GM23248 (cell line): Measurements from ENCODE around the gene BLOC1S1. TPM values are rescaled to one million over a fixed set of nuclear protein-coding genes. Genes with fewer than 3 reads are reported as not detected.
"Not testable (repeated sequence)": the region's sequence is repeated elsewhere in the genome, so short reads cannot be mapped to it uniquely, and the experiment has no call there.

Source experiments
- DNase-seq: peaks from one replicate; pipeline ENCODE4 v3.0.0-alpha.2; 2015
- H2AFZ ChIP-seq: fragments of 200-600 bp; sonication (generic); 2 replicates; pipeline ENCODE4 v1.6.1; 2016; ENCODE audit warnings: antibody characterized with exemption
- H3F3A ChIP-seq: fragments of 200-600 bp; sonication (generic); 2 replicates; pipeline ENCODE4 v1.6.1; 2016; ENCODE audit warnings: mild to moderate bottlenecking, antibody characterized with exemption, mixed run types; ENCODE audit not compliant: insufficient read depth
- H3K27ac ChIP-seq: fragments of 200-600 bp; sonication (generic); 2 replicates; pipeline ENCODE4 v1.5.1; 2016; ENCODE audit warnings: mild to moderate bottlenecking
- H3K27me3 ChIP-seq: fragments of 200-600 bp; sonication (generic); replicated peaks from 2 replicates; pipeline ENCODE4 v1.6.1; 2016; ENCODE audit warnings: mild to moderate bottlenecking; ENCODE audit not compliant: insufficient read depth
- H3K36me3 ChIP-seq: fragments of 200-600 bp; sonication (generic); 2 replicates; pipeline ENCODE4 v1.6.1; 2016; ENCODE audit warnings: low read depth, mild to moderate bottlenecking
- H3K4me1 ChIP-seq: fragments of 200-600 bp; sonication (generic); 2 replicates; pipeline ENCODE4 v1.6.1; 2016; ENCODE audit warnings: mild to moderate bottlenecking; ENCODE audit not compliant: insufficient read depth
- H3K4me2 ChIP-seq: fragments of 200-600 bp; sonication (generic); one replicate; pipeline ENCODE4 v1.6.1; 2016; ENCODE audit warnings: mild to moderate bottlenecking; ENCODE audit not compliant: unreplicated experiment
- H3K4me3 ChIP-seq: fragments of 200-600 bp; sonication (generic); 2 replicates; pipeline ENCODE4 v1.5.1; 2016; ENCODE audit warnings: mild to moderate bottlenecking
- H3K79me2 ChIP-seq: fragments of 200-600 bp; sonication (generic); 2 replicates; pipeline ENCODE4 v1.6.1; 2016; ENCODE audit warnings: mild to moderate bottlenecking; ENCODE audit not compliant: insufficient read depth
- H3K9ac ChIP-seq: fragments of 200-600 bp; sonication (generic); 2 replicates; pipeline ENCODE4 v1.6.1; 2016; ENCODE audit warnings: mild to moderate bottlenecking
- H3K9me2 ChIP-seq: fragments of 200-600 bp; sonication (generic); 2 replicates; pipeline ENCODE4 v1.6.1; 2016; ENCODE audit warnings: mixed run types, mild to moderate bottlenecking, moderate library complexity; ENCODE audit not compliant: insufficient read depth
- H3K9me3 ChIP-seq: fragments of 200-600 bp; sonication (generic); one replicate; pipeline ENCODE4 v1.6.1; 2017; ENCODE audit warnings: low read depth
- H4K20me1 ChIP-seq: fragments of 200-600 bp; sonication (generic); 2 replicates; pipeline ENCODE4 v1.6.0; 2016; ENCODE audit not compliant: insufficient read depth
- EZH2 ChIP-seq: fragments of 200-600 bp; sonication (generic); IDR thresholded peaks from 2 replicates; pipeline ENCODE4 v1.6.1; 2018; ENCODE audit warnings: antibody characterized with exemption, mild to moderate bottlenecking; ENCODE audit not compliant: insufficient read depth, poor library complexity, severe bottlenecking
- EZH2phosphoT487 ChIP-seq: fragments of 200-600 bp; sonication (generic); IDR thresholded peaks from 2 replicates; pipeline ENCODE4 v1.6.1; 2018; ENCODE audit warnings: antibody characterized with exemption, moderate library complexity, mild to moderate bottlenecking, low read depth; ENCODE audit not compliant: insufficient read depth
- WGBS, 2 experiments: methylation state at CpG; one replicate each; pipeline ENCODE4 v1.1.6; 2015 to 2017; ENCODE audit warnings: low lambda C conversion rate in 2 of 2, low coverage in 1 of 2; ENCODE audit errors: missing lambda C conversion rate in 2 of 2; 5-methylcytosine and 5-hydroxymethylcytosine counted together
- in situ Hi-C: fragments of 300-500 bp; cut with MboI; formaldehyde crosslinking; loops from 2 replicates; pipeline ENCODE4 v1.15.0; 2020
- polyA plus RNA-seq: library from polyadenylated mRNA; unstranded; fragments of >200 nt; fragmentation: Nextera tagmentation; extraction: Ambion mirVana; gene quantifications from 2 replicates; pipeline ENCODE4 v1.2.1, GENCODE V29; 2016
- total RNA-seq: library from RNA; depleted of rRNA; stranded (reverse); fragments of >200 nt; shearing (Covaris generic); gene quantifications from 2 replicates; pipeline ENCODE4 v1.2.3, GENCODE V29; 2014

BLOC1S1 gene
- total and polyA plus RNA-seq, 2 experiments from 2014 or later: 110 to 193 TPM

DNA sequence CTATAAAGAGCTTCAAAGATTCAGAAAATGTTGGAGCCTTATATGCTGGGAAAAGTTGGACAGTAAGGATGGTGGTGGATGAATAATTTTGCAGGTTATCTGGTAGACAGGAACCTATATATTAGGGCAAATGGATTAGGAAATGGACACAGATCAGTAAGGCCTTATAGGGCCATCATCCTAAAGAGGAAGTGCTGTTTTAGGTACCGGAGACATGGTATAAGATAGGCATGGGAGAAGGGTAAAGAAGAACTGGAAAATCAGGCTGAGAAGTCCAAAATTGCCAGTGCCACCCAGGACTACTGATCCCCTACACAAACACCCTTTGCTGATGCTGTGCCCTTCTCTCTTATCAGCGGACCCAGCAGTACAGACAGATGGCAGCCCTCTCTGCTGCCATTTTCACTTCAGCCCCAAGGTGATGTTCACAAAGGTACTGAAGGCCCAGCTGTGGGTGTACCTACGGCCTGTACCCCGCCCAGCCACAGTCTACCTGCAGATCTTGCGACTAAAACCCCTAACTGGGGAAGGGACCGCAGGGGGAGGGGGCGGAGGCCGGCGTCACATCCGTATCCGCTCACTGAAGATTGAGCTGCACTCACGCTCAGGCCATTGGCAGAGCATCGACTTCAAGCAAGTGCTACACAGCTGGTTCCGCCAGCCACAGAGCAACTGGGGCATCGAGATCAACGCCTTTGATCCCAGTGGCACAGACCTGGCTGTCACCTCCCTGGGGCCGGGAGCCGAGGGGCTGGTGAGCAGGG lies 32.6 kb downstream of the BLOC1S1 start:
- 89 to 90% methylated on average over 17 to 18 of the region's 18 CpGs for WGBS, 2 experiments
- H3K9ac ChIP-seq: no peak overlapping the region
- H3K9me3 ChIP-seq: no peaks in the 10 kb centered on the region
- H3K9me2 ChIP-seq: no peaks in the 10 kb centered on the region
- no peaks in the 10 kb centered on the region for H3K27me3 ChIP-seq
- no peak overlapping the region for H3K27ac ChIP-seq
- TF ChIP-seq EZH2phosphoT487: no peak
- TF ChIP-seq EZH2: no peak
- H3K79me2 ChIP-seq: 0 out of 2 replicates have a peak, but pooled peaks cover 3% of the 10 kb centered on the region
- peaks cover 11% of the 10 kb centered on the region; the same call in 1 of the 2 replicates for H3K36me3 ChIP-seq
- DNase-seq: no peak
- H3K4me3 ChIP-seq: no peak overlapping the region
- H2AFZ ChIP-seq: no peak overlapping the region
- H4K20me1 ChIP-seq: no peaks in the 10 kb centered on the region
- H3F3A ChIP-seq: peaks cover 26% of the 10 kb centered on the region
- in situ Hi-C loops: no loop called here
- H3K4me2 ChIP-seq: no peak overlapping the region
- peaks cover 27% of the 10 kb centered on the region for H3K4me1 ChIP-seq

DNA sequence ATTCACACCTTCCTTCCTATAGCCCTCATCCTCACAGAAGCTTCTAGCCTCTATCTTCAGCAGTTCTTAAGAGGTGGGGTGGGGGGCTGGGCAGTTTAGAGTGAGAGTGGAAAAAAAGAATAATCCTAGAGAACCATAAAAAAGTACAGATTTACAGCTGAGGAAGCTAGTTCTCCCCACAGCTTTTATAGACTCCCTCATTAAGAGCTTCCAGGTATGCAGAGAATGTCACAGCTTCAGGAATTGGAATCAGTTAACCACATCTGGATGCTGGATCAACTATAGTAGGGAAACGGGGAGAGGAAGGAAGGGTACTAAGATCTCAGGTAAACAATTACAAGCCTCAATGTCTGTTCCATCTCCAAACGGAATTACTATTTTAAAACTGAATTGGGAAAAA lies 39.4 kb downstream of the BLOC1S1 start:
- Histone ChIP-seq H3K4me3 (no peak overlapping the region), H3K27ac (no peak overlapping the region), H3K9me2 (no peaks in the 10 kb centered on the region), H3K9me3 (no peaks in the 10 kb centered on the region), H3K4me2 (no peak overlapping the region), H3K36me3 (peaks cover 52% of the 10 kb centered on the region), H3K79me2 (peaks cover 4% of the 10 kb centered on the region; the same call in 1 of the 2 replicates), H3K4me1 (no peaks in the 10 kb centered on the region), H2AFZ (no peak overlapping the region), H4K20me1 (no peaks in the 10 kb centered on the region), H3K27me3 (no peaks in the 10 kb centered on the region), H3K9ac (no peak overlapping the region), H3F3A (peaks cover 9% of the 10 kb centered on the region; the same call in 1 of the 2 replicates)
- TF ChIP-seq EZH2phosphoT487 (no peak), EZH2 (no peak)
- 95 to 100% methylated on average over 2 of the region's 2 CpGs for WGBS, 2 experiments
- in situ Hi-C loops: no loop called here
- no peak for DNase-seq

DNA sequence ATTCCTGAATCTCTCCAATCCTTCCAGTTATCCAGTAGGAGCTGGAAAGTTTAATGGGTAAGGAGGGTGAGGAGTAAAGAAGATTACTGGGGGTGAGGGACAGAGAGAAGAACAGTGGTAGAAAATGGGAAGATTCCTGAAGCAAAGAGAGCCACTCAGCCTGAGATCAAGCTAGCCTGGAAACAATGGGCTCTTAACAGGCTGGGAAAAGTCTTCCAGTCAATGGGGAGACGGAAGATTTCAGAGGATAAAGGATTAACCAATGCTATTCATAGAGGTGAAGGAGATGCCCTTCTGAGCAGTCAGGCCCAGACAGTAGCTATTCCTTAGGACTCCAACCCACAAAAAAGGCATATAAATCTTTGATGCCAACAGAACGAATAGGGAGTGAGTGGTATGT lies 41.9 kb downstream of the BLOC1S1 start:
- Histone ChIP-seq H3K27me3 (no peaks in the 10 kb centered on the region), H3K79me2 (peaks cover 14% of the 10 kb centered on the region; the same call in 1 of the 2 replicates), H3K36me3 (peaks cover 51% of the 10 kb centered on the region), H3K27ac (no peak overlapping the region), H3K4me2 (no peak overlapping the region), H3K9me2 (no peaks in the 10 kb centered on the region), H4K20me1 (no peaks in the 10 kb centered on the region), H3K4me1 (no peaks in the 10 kb centered on the region), H3K9me3 (no peaks in the 10 kb centered on the region), H3K9ac (no peak overlapping the region), H2AFZ (no peak overlapping the region), H3K4me3 (no peak overlapping the region), H3F3A (peaks cover 9% of the 10 kb centered on the region; the same call in 1 of the 2 replicates)
- no peak for DNase-seq
- 71 to 75% methylated on average over 2 of the region's 2 CpGs for WGBS, 2 experiments
- in situ Hi-C loops: no loop called here
- TF ChIP-seq EZH2phosphoT487 (no peak), EZH2 (no peak)

DNA sequence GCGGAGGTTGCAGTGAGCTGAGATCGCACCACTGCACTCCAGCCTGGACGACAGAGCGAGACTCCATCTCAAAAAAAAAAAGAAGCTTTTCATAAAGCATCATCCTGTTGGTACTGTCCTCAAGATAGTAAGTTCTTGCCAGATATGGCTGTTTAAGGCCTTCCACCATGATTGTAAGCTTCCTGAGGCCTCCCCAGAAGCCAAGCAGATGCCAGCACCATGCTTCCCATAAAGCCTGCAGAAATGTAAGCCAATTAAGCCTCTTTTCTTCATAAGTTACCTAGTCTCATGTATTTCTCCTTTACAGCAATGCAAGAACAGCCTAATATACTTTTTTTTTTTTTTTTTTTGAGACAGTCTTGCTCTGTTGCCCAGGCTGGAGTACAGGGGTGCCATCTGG lies 42.7 kb downstream of the BLOC1S1 start:
- H3K4me3 ChIP-seq, H3K4me2 ChIP-seq, H3F3A ChIP-seq, H4K20me1 ChIP-seq, H2AFZ ChIP-seq, H3K4me1 ChIP-seq, DNase-seq, H3K9me3 ChIP-seq, in situ Hi-C loops, H3K9me2 ChIP-seq, H3K27ac ChIP-seq, H3K9ac ChIP-seq, H3K27me3 ChIP-seq: not testable (repeated sequence)
- H3K36me3 ChIP-seq: peaks cover 47% of the 10 kb centered on the region
- peaks cover 17% of the 10 kb centered on the region for H3K79me2 ChIP-seq
- WGBS, 2 experiments: 95 to 97% methylated on average over 4 of the region's 4 CpGs

DNA sequence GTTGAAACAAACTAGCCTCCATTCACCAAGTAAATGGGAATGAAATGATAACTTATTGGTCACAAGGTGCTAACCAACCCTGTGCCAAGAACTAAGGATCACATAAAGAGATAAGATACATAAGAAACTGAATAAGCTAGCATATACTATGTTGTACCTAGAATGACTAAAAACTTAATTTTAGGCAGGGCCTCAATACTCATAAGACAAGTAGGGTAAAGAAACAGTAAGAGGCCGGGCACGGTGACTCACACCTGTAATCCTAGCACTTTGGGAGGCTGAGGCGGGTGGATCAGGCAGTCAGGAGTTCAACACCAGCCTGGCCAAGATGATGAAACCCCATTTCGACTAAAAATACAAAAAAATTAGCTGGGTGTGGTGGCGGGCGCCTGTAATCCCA lies 44.8 kb downstream of the BLOC1S1 start:
- Histone ChIP-seq H3K4me2 (no peak overlapping the region), H3K4me3 (no peak overlapping the region), H3F3A (peaks cover 8% of the 10 kb centered on the region; the same call in 1 of the 2 replicates), H3K27me3 (no peaks in the 10 kb centered on the region), H4K20me1 (no peaks in the 10 kb centered on the region), H3K27ac (no peak overlapping the region), H3K9ac (no peak overlapping the region), H2AFZ (no peak overlapping the region), H3K4me1 (no peaks in the 10 kb centered on the region), H3K9me2 (no peaks in the 10 kb centered on the region), H3K9me3 (no peaks in the 10 kb centered on the region), H3K79me2 (peaks cover 30% of the 10 kb centered on the region), H3K36me3 (peaks cover 43% of the 10 kb centered on the region)
- 91 to 92% methylated on average over 6 of the region's 6 CpGs for WGBS, 2 experiments
- TF ChIP-seq EZH2 (no peak), EZH2phosphoT487 (no peak)
- DNase-seq: peak; percentile 13
- in situ Hi-C loops: no loop called here
